ENCODE results near the gene DSTYK. TPM values are rescaled to one million over a fixed set of nuclear protein-coding genes. Genes with fewer than 3 reads are reported as not detected.

DSTYK gene
- total RNA-seq, 1 donor from 2014 or later = 19.5 TPM

DNA sequence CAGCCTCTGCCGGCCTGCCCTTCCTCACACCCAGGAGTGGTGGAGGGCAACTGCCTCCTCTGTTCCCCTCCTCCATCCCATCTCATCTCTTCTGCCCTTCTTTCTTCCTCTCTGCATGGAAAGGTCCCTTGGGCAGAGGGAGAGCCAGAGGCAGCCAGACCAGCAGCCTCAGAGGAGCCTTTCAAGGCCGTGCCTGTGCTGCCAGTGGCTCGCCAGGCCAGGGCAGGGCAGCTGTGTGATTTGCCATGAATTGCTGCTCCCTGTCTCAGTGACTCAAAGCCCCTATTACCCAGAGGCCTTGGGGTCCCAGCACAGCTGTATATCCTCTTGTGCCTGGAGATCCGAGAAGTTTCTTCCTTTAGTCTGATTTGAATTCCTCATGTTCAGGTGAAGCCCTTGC, 38.1 kb upstream of the DSTYK start:
- no peak for DNase-seq (ENCODE audit: low spot score in 2 of 2, unreplicated experiment in 2 of 2)
- Mint-ChIP-seq H3K27me3 (ENCODE audit: low read depth) (no peaks in the 10 kb centered on the region), H3K27ac (peak overlapping the region; percentile 72), H3K4me1 (peaks cover 58% of the 10 kb centered on the region), H3K36me3 (no peaks in the 10 kb centered on the region), H3K9me3 (no peaks in the 10 kb centered on the region), H3K4me3 (no peak overlapping the region)
- TF ChIP-seq, protein P1, sequence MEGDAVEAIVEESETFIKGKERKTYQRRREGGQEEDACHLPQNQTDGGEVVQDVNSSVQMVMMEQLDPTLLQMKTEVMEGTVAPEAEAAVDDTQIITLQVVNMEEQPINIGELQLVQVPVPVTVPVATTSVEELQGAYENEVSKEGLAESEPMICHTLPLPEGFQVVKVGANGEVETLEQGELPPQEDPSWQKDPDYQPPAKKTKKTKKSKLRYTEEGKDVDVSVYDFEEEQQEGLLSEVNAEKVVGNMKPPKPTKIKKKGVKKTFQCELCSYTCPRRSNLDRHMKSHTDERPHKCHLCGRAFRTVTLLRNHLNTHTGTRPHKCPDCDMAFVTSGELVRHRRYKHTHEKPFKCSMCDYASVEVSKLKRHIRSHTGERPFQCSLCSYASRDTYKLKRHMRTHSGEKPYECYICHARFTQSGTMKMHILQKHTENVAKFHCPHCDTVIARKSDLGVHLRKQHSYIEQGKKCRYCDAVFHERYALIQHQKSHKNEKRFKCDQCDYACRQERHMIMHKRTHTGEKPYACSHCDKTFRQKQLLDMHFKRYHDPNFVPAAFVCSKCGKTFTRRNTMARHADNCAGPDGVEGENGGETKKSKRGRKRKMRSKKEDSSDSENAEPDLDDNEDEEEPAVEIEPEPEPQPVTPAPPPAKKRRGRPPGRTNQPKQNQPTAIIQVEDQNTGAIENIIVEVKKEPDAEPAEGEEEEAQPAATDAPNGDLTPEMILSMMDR (IDR thresholded peaks at IDR 0.05; ENCODE audit: unreplicated experiment) = no peak

DNA sequence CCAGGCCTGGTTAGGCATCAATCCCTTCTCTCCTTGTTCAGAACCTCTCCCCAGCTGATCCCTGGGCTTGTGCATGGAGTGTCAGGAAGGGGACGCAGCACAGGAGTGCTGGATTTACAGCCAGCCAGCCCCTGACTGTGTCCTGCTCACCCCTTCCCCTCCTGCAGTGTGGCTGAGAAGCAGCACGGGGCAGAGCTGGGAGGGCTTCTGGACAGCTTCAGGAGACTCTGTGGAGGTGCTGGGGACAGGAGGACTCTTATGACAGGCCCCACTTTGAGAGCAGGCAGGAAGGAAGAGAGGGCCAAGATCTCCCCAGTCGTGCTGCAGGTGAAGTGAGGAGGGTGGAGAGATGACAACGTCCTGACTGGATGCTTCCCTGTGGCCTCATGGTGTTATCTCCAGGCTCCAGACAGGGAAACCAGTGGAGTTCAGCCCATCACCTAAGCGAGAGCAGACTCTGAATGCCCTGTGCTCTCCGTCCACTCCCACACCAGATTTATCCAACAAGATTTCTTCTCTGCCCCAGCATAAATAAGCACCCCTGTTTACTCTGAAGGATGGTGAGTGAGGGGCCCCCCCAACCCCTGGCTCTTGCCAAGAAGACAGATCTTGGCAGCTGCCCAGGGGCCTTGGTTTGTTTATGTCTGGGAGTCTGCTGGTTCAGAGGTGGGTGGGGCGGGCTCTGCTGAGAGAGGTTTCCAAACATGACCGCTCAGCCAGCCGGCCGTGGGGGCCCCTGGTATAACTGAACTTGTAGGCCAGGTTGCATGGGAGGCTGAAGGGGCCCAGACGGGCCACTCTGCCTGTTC, 37.5 kb upstream of the DSTYK start:
- H3K27me3 Mint-ChIP-seq (ENCODE audit: low read depth) = no peaks in the 10 kb centered on the region
- H3K4me1 Mint-ChIP-seq = peaks cover 58% of the 10 kb centered on the region
- H3K9me3 Mint-ChIP-seq = no peaks in the 10 kb centered on the region
- peak overlapping the region; percentile 2 for H3K4me3 Mint-ChIP-seq
- peak overlapping the region; percentile 72 for H3K27ac Mint-ChIP-seq
- no peaks in the 10 kb centered on the region for H3K36me3 Mint-ChIP-seq
- TF ChIP-seq, protein P1 (IDR thresholded peaks at IDR 0.05; ENCODE audit: unreplicated experiment) = no peak
- DNase-seq (ENCODE audit: low spot score in 2 of 2, unreplicated experiment in 2 of 2) = peak; percentile 46 to 65

DNA sequence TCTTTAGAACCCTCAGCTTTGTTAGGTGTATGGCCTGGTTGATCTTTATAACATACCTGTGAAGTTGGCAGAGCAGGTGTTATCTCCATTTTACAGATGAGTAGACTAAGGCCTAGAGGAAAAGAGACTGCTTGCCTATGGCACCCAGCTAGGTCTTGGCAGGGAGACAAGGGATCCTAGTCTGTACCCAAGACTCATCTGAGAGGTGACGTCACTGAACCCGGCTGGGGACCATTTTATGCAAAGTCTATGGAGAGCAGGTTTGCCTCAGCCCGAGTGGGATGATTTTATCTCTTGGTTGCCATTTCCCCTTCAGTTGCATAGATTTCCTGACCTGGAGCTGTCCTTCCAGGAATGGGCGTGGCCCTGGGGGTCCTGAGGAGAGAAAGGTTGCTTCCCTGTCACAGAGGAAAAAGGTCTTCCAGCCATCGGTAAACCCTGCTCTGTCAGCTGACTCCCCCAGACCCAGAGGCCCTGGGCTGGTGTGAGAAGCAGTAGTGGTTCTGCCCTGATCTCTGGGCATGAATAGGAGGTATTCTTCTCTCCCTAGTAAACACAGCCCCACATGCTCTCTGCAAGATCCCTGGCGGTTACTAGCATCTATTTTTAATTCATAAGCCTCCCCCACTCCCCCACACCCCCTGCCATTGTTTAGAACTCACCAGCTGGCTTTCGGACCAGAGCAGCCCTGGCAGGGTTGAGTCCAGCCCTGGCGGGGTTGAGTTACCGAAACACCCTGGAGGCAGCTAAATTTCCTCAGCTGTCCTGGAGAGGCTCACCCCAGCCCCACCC, 35.8 kb upstream of the DSTYK start:
- Mint-ChIP-seq H3K27ac (peak overlapping the region; percentile 93), H3K4me3 (no peak overlapping the region)

DNA sequence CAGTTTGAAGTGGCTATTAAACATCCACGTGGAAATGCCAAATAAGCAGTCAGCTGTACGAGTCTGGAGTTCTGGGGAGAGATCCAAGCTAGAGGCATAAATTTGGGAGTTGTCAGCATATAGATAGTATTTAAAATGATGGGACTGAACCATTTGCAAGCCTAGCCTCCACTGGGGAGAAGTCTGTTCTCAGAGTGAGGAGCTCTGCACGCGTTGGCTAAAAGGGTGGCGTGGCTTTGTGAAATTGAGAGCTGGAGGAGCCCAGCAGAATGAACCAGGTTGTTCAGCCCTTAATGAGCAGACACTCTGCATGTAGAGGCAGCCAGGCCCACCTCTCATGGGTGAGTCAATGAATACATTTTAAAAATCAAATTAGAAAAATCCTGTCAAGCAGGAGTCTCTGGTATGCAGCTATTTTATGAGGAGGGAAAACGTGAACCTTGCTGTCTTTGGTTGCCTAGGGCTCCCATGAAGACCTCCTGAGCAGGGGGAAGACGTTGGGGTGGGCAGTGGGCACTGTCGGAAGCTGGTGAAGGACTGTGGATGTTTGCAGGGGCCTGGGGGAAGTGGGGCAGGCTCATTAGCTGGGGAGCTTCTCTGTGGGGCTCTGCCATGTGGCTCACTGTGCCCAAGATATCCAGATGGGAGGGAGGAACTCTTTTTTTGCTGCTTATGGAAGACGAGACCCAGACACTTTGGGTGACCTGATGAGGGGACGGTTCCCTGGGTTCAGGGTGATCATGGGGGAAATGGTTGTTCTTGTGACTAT, 35.0 kb upstream of the DSTYK start:
- Mint-ChIP-seq H3K27ac (peak overlapping the region; percentile 93), H3K4me3 (peak overlapping the region; percentile 18), H3K9me3 (no peaks in the 10 kb centered on the region), H3K36me3 (peaks cover 8% of the 10 kb centered on the region), H3K27me3 (ENCODE audit: low read depth) (no peaks in the 10 kb centered on the region), H3K4me1 (peaks cover 58% of the 10 kb centered on the region)
- DNase-seq (ENCODE audit: low spot score in 2 of 2, unreplicated experiment in 2 of 2) = no peak
- TF ChIP-seq, protein P1 (IDR thresholded peaks at IDR 0.05; ENCODE audit: unreplicated experiment) = no peak

More for the DNA sequence above, 35.8 kb upstream of the DSTYK start:
- Mint-ChIP-seq H3K4me1 (peaks cover 58% of the 10 kb centered on the region), H3K9me3 (no peaks in the 10 kb centered on the region), H3K36me3 (peaks cover 4% of the 10 kb centered on the region), H3K27me3 (ENCODE audit: low read depth) (no peaks in the 10 kb centered on the region)
- TF ChIP-seq, protein P1 (IDR thresholded peaks at IDR 0.05; ENCODE audit: unreplicated experiment) = no peak
- DNase-seq (ENCODE audit: low spot score in 2 of 2, unreplicated experiment in 2 of 2) = no peak

DNA sequence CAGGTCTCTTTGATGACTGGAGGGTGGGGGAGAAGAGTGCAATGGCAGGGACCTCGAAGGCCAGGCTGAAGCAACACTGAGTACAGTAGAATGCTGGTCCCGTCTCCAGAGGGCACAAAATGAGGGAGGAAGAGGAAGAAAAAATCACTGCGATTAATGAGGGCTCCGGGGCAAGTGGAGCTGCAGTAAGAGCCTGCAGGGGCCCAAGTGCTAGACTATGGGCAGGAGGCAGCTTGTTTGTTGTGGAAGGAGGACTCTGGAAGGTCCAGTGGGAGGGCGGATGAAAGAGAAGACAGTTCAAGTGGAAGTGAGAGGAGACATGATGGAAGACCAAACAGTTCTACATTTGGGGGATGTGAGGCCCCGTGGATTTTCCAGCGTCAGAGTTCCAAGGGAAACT, 33.6 kb upstream of the DSTYK start:
- Mint-ChIP-seq H3K27me3 (ENCODE audit: low read depth) (no peaks in the 10 kb centered on the region), H3K4me3 (no peak overlapping the region), H3K36me3 (peaks cover 8% of the 10 kb centered on the region)

More for the DNA sequence above, 33.6 kb upstream of the DSTYK start:
- H3K9me3 Mint-ChIP-seq = no peaks in the 10 kb centered on the region
- H3K4me1 Mint-ChIP-seq = peaks cover 43% of the 10 kb centered on the region
- no peak overlapping the region for H3K27ac Mint-ChIP-seq
- TF ChIP-seq, protein P1 (IDR thresholded peaks at IDR 0.05; ENCODE audit: unreplicated experiment) = no peak
- DNase-seq (ENCODE audit: low spot score in 2 of 2, unreplicated experiment in 2 of 2) = no peak

Measured in mesothelial cell of epicardium (in vitro differentiated cells).